SK-N-SH (cell line): ENCODE measurements around the gene CCDC89. TPM values are rescaled to one million over a fixed set of nuclear protein-coding genes. Genes with fewer than 3 reads are reported as not detected.

ENCODE experiments used
- CTCF ChIA-PET: fragments of 300-600, 350-600 bp; formaldehyde crosslinking; extraction: SDS; loops from one replicate; lab custom pipeline; 2021; lab: Yijun Ruan, JAX
- POLR2A ChIA-PET: fragments of 350-600 bp; sonication (Branson Sonifier 250); formaldehyde crosslinking; extraction: SDS; loops from one replicate; lab custom pipeline; 2020; ENCODE audit warnings: antibody characterized with exemption, inconsistent platforms; lab: Yijun Ruan, JAX
- DNase-seq: peaks from one replicate; pipeline ENCODE4 v3.0.0; 2012
- H2AFZ ChIP-seq: fragments of 200-600 bp; sonication (generic); 2 replicates; pipeline ENCODE4 v1.8.1; 2016; ENCODE audit warnings: antibody characterized with exemption, mild to moderate bottlenecking, low read depth
- H3F3A ChIP-seq: fragments of 200-600 bp; sonication (generic); replicated peaks from 2 replicates; pipeline ENCODE3; 2016; ENCODE audit warnings: antibody characterized with exemption, mild to moderate bottlenecking; ENCODE audit not compliant: insufficient read depth
- H3K27ac ChIP-seq, 2 experiments: fragments of 200-500 bp in 1 of 2; fragments of 200-600 bp in 1 of 2; sonication (Bioruptor generic) in 1 of 2; sonication (generic), shearing (Covaris generic) in 1 of 2; 2 replicates each; pipeline versions ENCODE4 v1.5.1 to v1.6.1; 2014 to 2016; ENCODE audit warnings: low read depth in 2 of 2, inconsistent platforms in 1 of 2, low read length in 1 of 2, mild to moderate bottlenecking in 1 of 2, mixed read lengths in 1 of 2
- H3K27me3 ChIP-seq: fragments of 200-600 bp; sonication (generic), shearing (Covaris generic); 2 replicates; pipeline ENCODE4 v1.6.1; 2016; ENCODE audit warnings: mixed run types; ENCODE audit not compliant: insufficient read depth
- H3K36me3 ChIP-seq, 2 experiments: fragments of 200-500 bp in 1 of 2; fragments of 200-600 bp in 1 of 2; sonication (Bioruptor generic) in 1 of 2; sonication (generic) in 1 of 2; replicated peaks in 1 of 2; 2 replicates each; pipeline versions ENCODE3 to v1.5.1; 2014 to 2016; ENCODE audit warnings: low read length in 1 of 2, mild to moderate bottlenecking in 1 of 2; ENCODE audit not compliant: insufficient read depth in 2 of 2, control insufficient read depth in 1 of 2
- H3K4me1 ChIP-seq, 2 experiments: fragments of 200-500 bp in 1 of 2; fragments of 200-600 bp in 1 of 2; sonication (Bioruptor generic) in 1 of 2; sonication (generic), shearing (Covaris generic) in 1 of 2; 2 replicates each; pipeline versions ENCODE4 v1.5.1 to v1.6.1; 2014 to 2016; ENCODE audit warnings: low read depth in 1 of 2, low read length in 1 of 2, mixed run types in 1 of 2; ENCODE audit not compliant: insufficient read depth in 2 of 2, control insufficient read depth in 1 of 2
- H3K4me2 ChIP-seq: fragments of 200-600 bp; sonication (generic), shearing (Covaris generic); 2 replicates; pipeline ENCODE4 v1.6.1; 2017; ENCODE audit warnings: mixed run types
- H3K4me3 ChIP-seq, 2 experiments: fragments of 200-500 bp in 1 of 2; fragments of 200-600 bp in 1 of 2; sonication (Bioruptor generic) in 1 of 2; sonication (generic), shearing (Covaris generic) in 1 of 2; 2 replicates each; pipeline versions ENCODE4 v1.5.1 to v1.8.1; 2014 to 2016; ENCODE audit warnings: low read depth in 2 of 2, inconsistent platforms in 1 of 2, low read length in 1 of 2, mild to moderate bottlenecking in 1 of 2, mixed read lengths in 1 of 2, moderate library complexity in 1 of 2
- H3K79me2 ChIP-seq: fragments of 200-600 bp; sonication (generic); 2 replicates; pipeline ENCODE4 v1.8.1; 2017; ENCODE audit warnings: mild to moderate bottlenecking; ENCODE audit not compliant: insufficient read depth
- H3K9ac ChIP-seq: fragments of 200-600 bp; sonication (generic); 2 replicates; pipeline ENCODE4 v1.6.1; 2017; ENCODE audit warnings: mixed run types
- H3K9me2 ChIP-seq: fragments of 200-600 bp; sonication (generic); 2 replicates; pipeline ENCODE4 v1.6.1; 2017; ENCODE audit warnings: mixed run types
- H3K9me3 ChIP-seq: fragments of 200-600 bp; sonication (generic); 2 replicates; pipeline ENCODE4 v1.6.1; 2017; ENCODE audit warnings: mixed run types, mild to moderate bottlenecking, moderate library complexity
- H4K20me1 ChIP-seq: fragments of 200-600 bp; sonication (generic); 2 replicates; pipeline ENCODE4 v1.6.1; 2017; ENCODE audit warnings: mild to moderate bottlenecking, mixed run types; ENCODE audit not compliant: insufficient read depth
- EP300 ChIP-seq, 2 experiments: IDR thresholded peaks; 2 replicates each; pipeline versions ENCODE4 v1.4.0 to v1.6.1; 2012; ENCODE audit warnings: borderline replicate concordance in 1 of 2, low read depth in 1 of 2, low read length in 1 of 2
- GABPA ChIP-seq: IDR thresholded peaks from 2 replicates; pipeline ENCODE4 v1.4.0; 2012; ENCODE audit warnings: low read depth, mild to moderate bottlenecking
- MEF2A ChIP-seq: IDR thresholded peaks from 2 replicates; pipeline ENCODE4 v1.4.0; 2012; ENCODE audit warnings: low read depth, borderline replicate concordance
- NFIC ChIP-seq: IDR thresholded peaks from 2 replicates; pipeline ENCODE4 v1.4.0; 2012; ENCODE audit warnings: borderline replicate concordance
- NRF1 ChIP-seq: IDR thresholded peaks from 2 replicates; pipeline ENCODE4 v1.6.1; 2012; ENCODE audit warnings: low read depth, mild to moderate bottlenecking, low read length
- RAD21 ChIP-seq: IDR thresholded peaks from 2 replicates; pipeline ENCODE4 v1.6.1; 2012; ENCODE audit warnings: mild to moderate bottlenecking, low read length
- REST ChIP-seq: IDR thresholded peaks from 2 replicates; pipeline ENCODE4 v1.6.1; 2012; ENCODE audit warnings: mild to moderate bottlenecking, low read depth, low read length, moderate library complexity
- TEAD4 ChIP-seq: IDR thresholded peaks from 2 replicates; pipeline ENCODE4 v1.4.0; 2012; ENCODE audit warnings: mild to moderate bottlenecking, borderline replicate concordance; ENCODE audit not compliant: insufficient read depth
- YY1 ChIP-seq: IDR thresholded peaks from 2 replicates; pipeline ENCODE4 v1.4.0; 2012; ENCODE audit warnings: low read depth, mild to moderate bottlenecking
- WGBS: methylation state at CpG from one replicate; pipeline ENCODE4 v1.1.6; 2017; ENCODE audit warnings: low lambda C conversion rate; 5-methylcytosine and 5-hydroxymethylcytosine counted together
- polyA plus RNA-seq, 3 experiments: library from polyadenylated mRNA; depleted of rRNA; stranded (reverse); fragments of >200 nt; gene quantifications; 2 replicates each; pipeline ENCODE4 v1.2.3, GENCODE V29; 2012
- TF ChIP-seq, protein P1 (sequence below): IDR thresholded peaks from 2 replicates; pipeline ENCODE4 v1.4.0; 2012; ENCODE audit warnings: low read depth

Gene CCDC89
- polyA plus RNA-seq, 1 of the 3 experiments (the other 2 are of a cell fraction): 3.9 TPM

GRCh38 chr11:85698195-85698594 is 12.2 kb upstream of the CCDC89 start:
- WGBS: 19% methylated on average over 1 of the region's 1 CpG
- Histone ChIP-seq H3K4me2 (no peak overlapping the region), H3K27ac (no peak overlapping the region), H2AFZ (no peak overlapping the region), H4K20me1 (no peaks in the 10 kb centered on the region), H3K36me3 (peaks cover 8 to 21% of the 10 kb centered on the region in 2 experiments), H3F3A (peaks cover 4% of the 10 kb centered on the region), H3K9ac (no peak overlapping the region), H3K79me2 (no peaks in the 10 kb centered on the region), H3K9me2 (no peaks in the 10 kb centered on the region), H3K27me3 (no peaks in the 10 kb centered on the region), H3K4me3 (no peak overlapping the region), H3K9me3 (no peaks in the 10 kb centered on the region), H3K4me1 (peaks cover 0 to 12% of the 10 kb centered on the region in 2 experiments; a peak in 1 of 4 replicates)
- no peak for DNase-seq
- ChIA-PET POLR2A (no interaction called here), CTCF (no interaction called here)
- TF ChIP-seq REST: no peak
- no peak for TF ChIP-seq YY1

DNA sequence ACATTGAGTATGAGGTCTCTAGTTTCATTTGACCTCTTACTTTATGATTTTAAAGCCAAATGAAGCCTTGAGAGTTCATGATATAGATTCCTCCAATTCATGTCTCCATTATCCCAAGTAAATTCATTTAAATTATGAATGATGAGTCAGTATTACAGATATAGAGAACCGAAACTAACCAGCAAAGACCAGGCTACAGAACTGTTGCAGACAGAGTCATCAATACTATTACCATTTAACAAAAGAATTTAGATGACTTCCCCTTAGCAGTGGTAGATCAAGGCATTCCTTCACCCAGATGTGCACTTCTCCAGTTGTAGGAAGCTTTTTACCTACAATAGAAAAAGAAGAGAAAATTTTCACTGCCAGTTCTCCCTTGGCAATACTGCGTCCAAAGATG is 11.8 kb upstream of the CCDC89 start:
- Histone ChIP-seq H3K4me3 (no peak overlapping the region), H3K4me2 (no peak overlapping the region), H4K20me1 (no peaks in the 10 kb centered on the region), H3K27me3 (no peaks in the 10 kb centered on the region), H3K36me3 (peaks cover 4 to 21% of the 10 kb centered on the region in 2 experiments), H3K9me3 (no peaks in the 10 kb centered on the region), H2AFZ (no peak overlapping the region), H3K9me2 (no peaks in the 10 kb centered on the region), H3K27ac (no peak overlapping the region), H3K9ac (no peak overlapping the region), H3K4me1 (peaks cover 0 to 12% of the 10 kb centered on the region in 2 experiments; a peak in 1 of 4 replicates), H3F3A (peaks cover 4% of the 10 kb centered on the region), H3K79me2 (no peaks in the 10 kb centered on the region)
- TF ChIP-seq EP300 (IDR thresholded peaks at IDR 0.05; ENCODE audit: borderline replicate concordance in 1 of 2, low read depth in 1 of 2, low read length in 1 of 2): no peak
- TF ChIP-seq GABPA: no peak
- TF ChIP-seq MEF2A: no peak
- TF ChIP-seq TEAD4: no peak
- no peak for TF ChIP-seq NRF1
- no peak for TF ChIP-seq RAD21
- no peak for TF ChIP-seq NFIC
- TF ChIP-seq, protein P1, sequence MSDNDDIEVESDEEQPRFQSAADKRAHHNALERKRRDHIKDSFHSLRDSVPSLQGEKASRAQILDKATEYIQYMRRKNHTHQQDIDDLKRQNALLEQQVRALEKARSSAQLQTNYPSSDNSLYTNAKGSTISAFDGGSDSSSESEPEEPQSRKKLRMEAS: no peak
- POLR2A ChIA-PET: no interaction called here
- DNase-seq: no peak
- 78% methylated on average over 2 of the region's 2 CpGs for WGBS
- CTCF ChIA-PET: no interaction called here
